Measurements from ENCODE around the gene HTT. TPM values are rescaled to one million over a fixed set of nuclear protein-coding genes. Genes with fewer than 3 reads are reported as not detected.

The HTT gene
- total and polyA plus RNA-seq, 9 donors = 13.3 to 63.2 (median 38.6) TPM

- no peaks in the 10 kb centered on the region for H3K36me3 ChIP-seq
- DNase-seq = no peak
- H3K9me3 ChIP-seq = no peaks in the 10 kb centered on the region
- no peaks in the 10 kb centered on the region for H3K4me1 ChIP-seq (ENCODE audit: insufficient read depth)
- no peak for TF ChIP-seq POLR2A (IDR thresholded peaks at IDR 0.05)
- no peak for TF ChIP-seq EP300 (IDR thresholded peaks at IDR 0.05)
- TF ChIP-seq CTCF (IDR thresholded peaks at IDR 0.05) = no peak
- intact Hi-C loops (cut with DNase I) = no loop called here
- no peaks in the 10 kb centered on the region for H3K27me3 ChIP-seq
- WGBS, 3 donors = 86 to 89% (median 88%) methylated on average over 11 of the region's 11 CpGs
- no peak overlapping the region for H3K4me3 ChIP-seq
- no peak overlapping the region for H3K27ac ChIP-seq
These were observed 112.1 kb downstream of the HTT start for GRCh38 chr4:3186609-3187008.

- H3K27ac ChIP-seq = no peak overlapping the region
- intact Hi-C loops (cut with DNase I) = no loop called here
- H3K9me3 ChIP-seq = no peaks in the 10 kb centered on the region
- H3K27me3 ChIP-seq = no peaks in the 10 kb centered on the region
- TF ChIP-seq POLR2A (IDR thresholded peaks at IDR 0.05) = no peak
- TF ChIP-seq CTCF (IDR thresholded peaks at IDR 0.05) = no peak
- no peak for TF ChIP-seq EP300 (IDR thresholded peaks at IDR 0.05)
- no peak for DNase-seq
- no peaks in the 10 kb centered on the region for H3K4me1 ChIP-seq (ENCODE audit: insufficient read depth)
- no peak overlapping the region for H3K4me3 ChIP-seq
- no peaks in the 10 kb centered on the region for H3K36me3 ChIP-seq
- WGBS, 3 donors = 87 to 91% (median 89%) methylated on average over 6 of the region's 6 CpGs
These were observed 113.6 kb downstream of the HTT start for GRCh38 chr4:3188118-3188517.

GRCh38 chr4:3189459-3189858 lies 115.0 kb downstream of the HTT start:
- Histone ChIP-seq H3K4me1 (ENCODE audit: insufficient read depth) (peaks cover 3% of the 10 kb centered on the region), H3K4me3 (no peak overlapping the region), H3K27me3 (no peaks in the 10 kb centered on the region), H3K9me3 (no peaks in the 10 kb centered on the region), H3K27ac (no peak overlapping the region), H3K36me3 (no peaks in the 10 kb centered on the region)
- DNase-seq = no peak
- intact Hi-C loops (cut with DNase I) = no loop called here
- TF ChIP-seq CTCF (IDR thresholded peaks at IDR 0.05) = no peak

- Histone ChIP-seq H3K36me3 (no peaks in the 10 kb centered on the region), H3K9me3 (no peaks in the 10 kb centered on the region), H3K4me1 (ENCODE audit: insufficient read depth) (peaks cover 3% of the 10 kb centered on the region), H3K4me3 (no peak overlapping the region), H3K27me3 (no peaks in the 10 kb centered on the region), H3K27ac (no peak overlapping the region)
- intact Hi-C loops (cut with DNase I) = no loop called here
- 83 to 88% (median 86%) methylated on average over 5 of the region's 5 CpGs for WGBS, 3 donors
- TF ChIP-seq CTCF (IDR thresholded peaks at IDR 0.05) (no peak), EP300 (IDR thresholded peaks at IDR 0.05) (no peak), POLR2A (IDR thresholded peaks at IDR 0.05) (no peak)
- DNase-seq = no peak
These were observed 116.1 kb downstream of the HTT start for GRCh38 chr4:3190549-3190948.

GRCh38 chr4:3192188-3192587 lies 117.7 kb downstream of the HTT start:
- Histone ChIP-seq H3K4me3 (no peak overlapping the region), H3K9me3 (no peaks in the 10 kb centered on the region), H3K27ac (no peak overlapping the region), H3K36me3 (no peaks in the 10 kb centered on the region), H3K4me1 (ENCODE audit: insufficient read depth) (peaks cover 3% of the 10 kb centered on the region), H3K27me3 (no peaks in the 10 kb centered on the region)
- TF ChIP-seq POLR2A (IDR thresholded peaks at IDR 0.05) (no peak), EP300 (IDR thresholded peaks at IDR 0.05) (no peak), CTCF (IDR thresholded peaks at IDR 0.05) (no peak)
- intact Hi-C loops (cut with DNase I) = no loop called here
- DNase-seq = no peak
- 94 to 98% (median 96%) methylated on average over 4 of the region's 4 CpGs for WGBS, 3 donors
